Activated T-cell treated with anti-CD3 and anti-CD28 coated beads for 48 hours (primary cell): ENCODE data around the gene PUS3.
"Not testable (repeated sequence)": the region's sequence is repeated elsewhere in the genome, so short reads cannot be mapped to it uniquely, and the experiment has no call there.

ENCODE experiments used
- DNase-seq: peaks from one replicate; pipeline ENCODE4 v3.0.0-alpha.2; 2020; ENCODE audit warnings: low read depth

PUS3 gene

DNA sequence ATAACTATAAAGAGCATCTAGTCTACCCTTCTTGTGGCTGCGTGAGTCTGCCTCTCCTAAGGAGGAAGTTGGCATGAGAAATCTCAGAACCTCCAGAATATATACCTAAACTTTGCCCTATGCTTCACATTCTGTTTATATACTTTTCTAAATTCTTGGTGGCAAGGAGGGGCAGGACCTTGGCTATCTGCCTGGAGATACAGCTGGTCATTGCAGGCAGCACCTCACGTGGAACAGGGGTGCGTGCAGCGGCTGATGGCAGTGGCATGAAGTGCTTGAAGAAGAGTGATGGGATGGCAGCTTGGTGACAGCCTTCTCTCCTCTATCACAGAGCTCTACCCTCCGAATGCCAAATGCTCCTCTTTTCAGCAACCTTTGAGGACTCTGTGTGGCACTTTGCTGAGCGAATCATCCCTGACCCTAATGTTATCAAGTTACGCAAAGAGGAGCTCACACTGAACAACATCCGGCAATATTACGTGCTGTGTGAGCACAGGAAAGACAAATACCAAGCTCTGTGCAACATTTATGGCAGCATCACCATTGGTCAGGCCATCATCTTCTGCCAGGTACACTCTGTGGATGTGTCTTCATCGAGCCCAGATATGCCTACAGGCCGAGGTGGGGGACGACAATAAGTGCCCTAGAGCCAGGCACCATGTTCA is 13.8 kb upstream of the PUS3 start:
- DNase-seq: no peak

DNA sequence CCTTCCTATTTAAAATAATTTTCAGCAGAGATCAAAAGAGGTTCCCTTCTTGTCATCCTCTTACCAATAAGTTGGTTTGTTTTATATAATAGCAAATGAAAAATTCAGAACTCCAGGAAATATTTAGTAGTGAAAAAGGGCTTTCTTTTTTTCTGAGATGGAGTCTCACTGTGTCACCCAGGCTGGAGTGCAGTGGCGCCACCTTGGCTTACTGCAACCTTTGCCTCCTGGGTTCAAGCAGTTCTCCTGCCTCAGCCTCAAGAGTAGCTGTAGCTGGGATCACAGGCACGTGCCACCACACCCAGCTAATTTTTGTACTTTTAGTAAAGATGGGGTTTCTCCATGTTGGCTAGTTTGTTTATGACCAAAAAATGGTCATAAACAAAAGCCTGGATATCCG is 11.6 kb upstream of the PUS3 start:
- DNase-seq: not testable (repeated sequence)

DNA sequence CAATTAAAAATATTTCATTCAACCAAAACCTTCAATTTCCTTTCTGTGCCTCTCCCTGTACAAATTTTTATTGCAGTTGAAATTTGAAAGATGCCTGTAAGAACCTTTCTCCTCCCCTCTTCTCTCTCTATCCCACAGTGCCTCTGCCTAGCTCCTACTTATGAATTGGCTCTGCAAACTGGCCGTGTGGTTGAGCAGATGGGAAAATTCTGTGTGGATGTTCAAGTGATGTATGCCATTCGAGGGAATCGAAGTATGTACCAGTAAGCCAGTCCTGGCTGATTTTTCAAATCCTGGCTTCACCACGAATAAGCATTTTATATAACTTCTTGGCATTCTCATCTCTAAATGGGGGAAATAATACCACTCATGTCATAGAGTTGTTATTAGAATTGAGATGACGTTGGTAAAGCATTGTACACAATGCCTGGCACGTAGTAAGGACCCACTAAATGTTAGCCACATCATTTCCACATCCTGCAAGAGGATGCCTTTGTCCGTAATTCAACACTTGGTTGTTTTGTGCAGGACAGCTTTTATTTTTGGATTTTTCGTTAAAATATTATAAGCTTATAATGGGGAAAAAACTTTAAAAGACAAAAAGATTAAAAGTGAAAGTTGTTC is 7.3 kb upstream of the PUS3 start:
- no peak for DNase-seq

DNA sequence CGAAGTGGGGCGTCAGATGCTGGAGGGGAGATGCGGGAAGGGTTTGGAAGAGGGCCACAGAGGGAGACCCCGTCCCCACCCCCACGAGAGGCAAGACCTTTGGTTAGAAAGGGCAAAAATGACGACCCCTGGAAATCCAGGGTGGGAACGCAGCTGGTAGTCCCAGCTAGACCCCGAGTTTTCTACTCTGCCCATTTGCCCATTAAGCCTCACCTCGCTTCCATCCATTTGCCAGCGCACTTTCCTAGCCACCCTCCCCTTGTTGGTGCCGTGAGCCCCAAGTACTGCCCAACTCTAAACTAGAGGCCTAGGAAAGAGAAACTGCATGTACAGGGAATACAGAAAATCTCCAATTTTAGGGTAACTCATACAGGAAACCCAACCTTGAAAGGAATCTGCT is 1.7 kb upstream of the PUS3 start:
- DNase-seq: no peak

DNA sequence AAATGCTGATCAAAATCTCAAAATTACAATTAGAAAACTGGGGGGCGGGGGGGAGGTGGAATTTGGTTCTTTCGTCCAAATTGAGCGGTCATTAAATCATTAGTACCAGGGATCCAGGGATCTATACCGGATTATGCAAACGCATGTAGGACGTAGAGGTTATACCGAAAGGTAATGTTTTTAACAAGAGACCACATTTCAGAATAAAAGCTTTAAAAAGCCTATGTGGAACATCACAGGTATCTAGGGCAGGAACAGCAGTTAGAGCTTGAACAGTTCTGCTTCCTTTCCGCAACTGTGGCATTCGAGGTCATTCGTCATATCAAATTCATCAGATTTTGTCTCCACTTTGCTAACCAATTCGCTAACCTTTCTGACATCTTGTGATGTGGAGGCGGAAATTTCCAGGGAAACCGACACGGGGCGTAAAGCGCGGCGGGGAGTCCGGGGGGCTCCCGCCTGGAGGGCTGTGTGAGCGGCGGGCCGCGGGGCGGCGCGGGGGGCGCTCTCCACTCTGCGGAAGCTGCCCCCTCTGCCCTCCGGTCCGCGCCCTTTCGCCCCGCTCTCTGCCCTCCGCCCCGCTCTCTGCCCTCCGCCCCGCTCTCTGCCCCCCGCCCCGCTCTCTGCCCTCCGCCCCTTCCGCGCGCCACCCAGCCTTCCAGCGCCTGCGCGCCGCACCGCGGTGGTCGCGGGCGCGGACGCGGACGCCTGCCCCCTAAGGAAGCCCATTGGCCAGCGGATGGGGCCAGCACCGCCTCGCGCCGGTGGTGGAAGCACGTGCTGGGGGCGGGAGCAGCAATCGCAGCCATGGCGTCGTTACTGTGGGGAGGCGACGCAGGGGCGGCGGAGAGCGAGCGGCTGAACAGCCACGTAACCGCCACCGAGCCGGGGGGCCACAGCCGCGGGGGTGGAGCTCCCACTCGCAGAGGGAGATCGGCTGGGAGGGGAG is 979 bp upstream of the PUS3 start, which contains the start of gene DDX25:
TSS of gene DDX25 (plus strand) at position 798 of the 949 bp plus-strand sequence. CDS start at position 808, 10 bp downstream.
- DNase-seq: peak; percentile 17

DNA sequence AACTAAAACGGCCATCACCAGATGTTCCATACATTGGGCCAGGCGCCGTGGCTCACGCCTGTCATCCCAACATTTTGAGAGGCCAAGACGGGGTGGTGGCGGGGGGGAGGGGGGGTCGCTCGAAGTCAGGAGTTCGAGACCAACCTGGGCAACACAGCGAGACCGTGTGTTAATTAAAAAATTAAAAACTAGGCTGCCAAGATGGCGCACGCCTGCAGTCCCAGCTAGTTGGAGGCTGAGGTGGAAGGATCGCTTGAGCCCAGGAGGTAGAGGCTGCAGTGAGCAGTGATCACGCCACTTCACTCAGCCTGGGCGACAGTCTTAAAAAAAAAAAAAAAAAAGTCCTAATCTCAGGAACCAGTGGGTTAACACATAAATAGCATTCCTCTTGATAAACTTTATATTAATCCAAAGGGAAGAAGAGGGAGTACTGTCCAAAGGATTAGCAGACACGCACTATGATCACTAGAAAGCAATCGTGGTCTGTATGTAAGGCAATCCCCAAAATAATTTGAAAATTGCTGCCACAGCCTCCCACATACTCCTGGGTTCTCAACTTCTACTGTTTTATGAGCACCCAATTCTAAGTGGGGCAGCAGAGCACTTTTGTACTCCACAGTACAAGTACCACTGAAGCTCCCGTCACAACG is 604 bp downstream of the PUS3 start:
- no peak for DNase-seq

DNA sequence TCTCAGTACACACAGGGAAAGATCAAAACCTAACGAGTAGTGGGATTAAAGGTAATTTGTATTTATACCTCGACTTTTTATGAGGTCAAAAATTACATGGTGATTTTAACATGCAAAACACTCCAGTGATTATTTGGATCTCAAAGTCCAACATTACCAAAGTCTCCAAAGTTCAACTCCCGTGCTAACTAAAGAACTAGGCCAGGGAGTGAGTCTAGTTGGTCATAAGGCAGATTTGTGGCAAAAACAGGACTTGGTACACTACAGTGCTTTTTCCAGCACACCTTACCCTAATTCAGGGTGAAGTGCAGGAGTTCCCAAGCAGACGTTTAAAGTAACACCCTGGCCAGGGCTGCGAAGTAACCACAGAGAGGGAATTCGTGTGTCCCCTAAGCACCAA is 1.1 kb downstream of the PUS3 start:
- no peak for DNase-seq

DNA sequence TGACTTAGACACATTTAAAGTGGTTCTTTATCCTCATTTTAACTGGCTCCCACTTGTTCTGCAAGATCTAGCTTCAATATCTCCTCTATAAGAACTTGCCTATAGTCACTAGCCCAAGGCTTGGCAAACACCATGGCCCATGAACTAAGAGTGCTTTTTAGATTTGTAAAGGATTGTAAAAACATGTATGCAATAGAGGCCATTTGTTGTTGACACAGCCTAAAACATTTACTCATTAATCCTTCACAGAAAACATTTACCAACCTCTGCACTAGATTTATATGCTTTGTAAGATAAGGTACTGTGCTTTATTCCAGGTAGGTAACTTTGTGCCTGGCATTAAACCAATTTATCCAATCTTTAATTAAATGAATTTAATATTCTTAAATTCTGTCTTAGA is 10.0 kb downstream of the PUS3 start:
- no peak for DNase-seq

DNA sequence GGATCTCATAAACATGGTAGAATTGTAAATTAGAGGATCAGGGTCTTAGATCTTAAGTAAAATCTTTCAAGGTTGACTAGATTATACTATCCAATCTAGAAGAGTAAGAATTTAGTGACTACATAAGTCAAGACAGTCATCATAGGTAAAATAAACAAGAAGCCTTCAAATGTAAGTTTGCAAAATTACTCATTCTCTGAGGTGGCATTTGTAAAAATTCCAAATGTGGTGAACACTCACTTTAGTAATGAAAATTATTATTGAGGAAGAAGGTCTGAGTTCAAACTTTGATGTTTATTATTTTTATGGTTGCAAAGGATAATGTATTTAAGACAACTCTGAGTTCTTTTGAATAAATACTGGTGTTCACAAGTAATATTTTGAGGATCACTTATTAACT is 10.9 kb downstream of the PUS3 start:
- no peak for DNase-seq

DNA sequence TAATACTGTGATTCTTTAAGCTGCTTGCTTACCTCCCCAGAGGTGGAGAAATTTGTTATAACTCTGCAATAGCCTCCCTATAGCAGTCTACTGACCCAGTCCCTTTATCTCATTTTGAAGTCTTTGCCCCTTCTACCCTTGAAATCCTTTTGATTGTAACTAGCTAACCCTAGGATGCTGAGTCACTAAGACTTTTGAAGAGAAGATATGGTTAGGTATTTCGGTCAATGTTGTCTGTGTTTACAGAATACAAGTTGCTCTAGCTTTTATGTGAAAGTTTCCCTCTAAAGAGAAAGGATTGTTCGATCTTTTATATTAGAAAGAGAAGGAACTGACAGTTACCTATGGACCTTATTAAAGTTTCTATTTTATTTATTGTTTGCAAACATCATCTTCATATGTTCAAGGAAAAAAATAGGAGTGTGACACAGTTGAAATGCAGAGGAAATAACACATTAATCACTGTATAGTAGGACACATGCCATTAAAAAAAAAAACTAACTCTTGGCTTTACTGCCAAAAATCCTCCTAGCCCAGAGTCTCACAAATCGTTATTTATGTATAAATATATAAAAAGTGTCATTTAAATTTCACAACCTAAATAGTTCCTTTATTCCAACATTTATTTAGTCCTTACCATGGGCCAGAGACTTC is 12.4 kb downstream of the PUS3 start:
- no peak for DNase-seq

DNA sequence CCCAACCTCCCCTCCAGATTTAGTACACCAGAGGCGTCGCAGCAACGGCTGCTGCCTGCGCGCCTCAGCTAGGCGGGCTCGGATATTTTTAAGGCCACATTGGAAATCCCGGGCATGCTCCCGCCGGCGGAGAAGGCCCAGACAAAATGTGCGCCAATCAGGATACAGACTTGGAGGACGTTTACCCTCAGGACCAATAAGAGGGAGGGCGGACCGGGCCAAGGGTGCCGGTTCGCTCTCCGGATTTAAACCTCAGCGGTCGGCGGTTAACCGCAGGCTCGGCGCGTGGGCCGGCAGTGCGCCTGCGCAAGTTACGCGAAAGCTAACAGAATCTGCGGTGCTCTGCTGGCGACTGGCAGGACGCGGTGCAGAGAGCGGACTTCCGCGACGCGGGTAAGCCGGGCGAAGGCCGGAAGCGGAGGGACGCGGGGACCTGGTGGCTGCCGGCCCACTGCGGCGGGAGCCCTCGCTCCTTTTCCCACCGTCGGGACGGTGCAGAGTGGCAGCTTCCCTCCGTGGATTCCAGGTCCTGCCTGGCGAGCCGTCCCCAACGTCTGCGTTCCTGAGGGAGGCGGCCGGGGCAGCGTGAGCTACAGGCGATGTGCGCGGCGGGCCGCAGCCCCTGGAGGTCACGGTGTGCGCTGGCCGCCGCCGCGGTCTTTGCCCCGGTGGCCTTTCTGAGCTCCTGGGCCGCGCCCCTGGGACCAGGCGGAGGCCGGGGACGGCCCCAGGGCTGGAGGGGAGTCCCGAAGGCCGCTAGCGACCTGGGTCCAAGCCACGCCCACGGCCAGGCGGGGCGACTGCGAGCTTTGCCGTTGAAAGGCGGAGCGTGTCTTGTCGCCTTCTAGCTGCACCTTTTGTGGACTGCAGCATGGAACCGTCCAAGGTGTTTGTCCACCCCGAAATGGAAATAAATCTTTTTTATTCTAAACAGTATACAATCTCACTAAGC is 15.4 kb downstream of the PUS3 start, which contains the start of gene HYLS1:
TSS of gene HYLS1 (plus strand) at position 296 of the 952 bp plus-strand sequence. CDS start 11,701 bp downstream, outside the sequence.
- peak; percentile 97 for DNase-seq

DNA sequence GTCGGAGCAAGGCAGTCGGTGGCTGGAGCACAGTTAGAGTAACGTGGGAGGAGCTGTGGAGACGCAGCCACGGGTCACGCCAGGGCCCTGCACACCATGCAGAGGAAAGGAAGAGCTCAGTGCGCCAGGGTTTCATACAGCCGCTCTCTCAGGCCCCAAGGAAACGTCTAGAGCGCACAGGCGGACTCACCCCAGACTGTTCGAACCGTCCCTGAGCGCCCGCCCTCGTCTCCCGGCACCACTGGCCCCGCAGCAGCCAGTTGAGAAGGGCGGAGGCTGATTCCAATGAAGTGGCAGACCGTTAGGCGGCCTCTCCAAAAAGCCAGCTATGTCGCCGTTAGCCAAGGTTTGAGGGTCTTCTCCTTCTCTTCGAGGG is 16.0 kb downstream of the PUS3 start:
- DNase-seq: no peak

DNA sequence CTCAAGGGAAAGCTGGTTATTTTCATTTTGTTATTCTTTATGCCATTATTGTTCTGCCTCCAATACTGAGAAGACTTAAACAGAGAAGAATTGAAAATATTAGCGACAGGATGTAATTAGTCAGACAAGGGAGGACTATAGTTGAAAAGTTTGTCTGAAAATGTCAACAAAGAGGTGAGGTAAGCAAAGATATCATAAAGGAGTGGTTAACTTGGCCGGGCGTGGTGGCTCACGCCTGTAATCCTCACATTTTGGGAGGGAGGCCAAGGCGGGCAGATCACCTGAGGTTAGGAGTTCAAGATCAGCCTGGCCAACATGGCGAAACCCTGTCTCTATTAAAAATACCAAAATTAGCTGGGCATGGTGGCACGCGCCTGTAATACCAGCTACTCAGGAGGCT is 19.6 kb downstream of the PUS3 start:
- DNase-seq: no peak

DNA sequence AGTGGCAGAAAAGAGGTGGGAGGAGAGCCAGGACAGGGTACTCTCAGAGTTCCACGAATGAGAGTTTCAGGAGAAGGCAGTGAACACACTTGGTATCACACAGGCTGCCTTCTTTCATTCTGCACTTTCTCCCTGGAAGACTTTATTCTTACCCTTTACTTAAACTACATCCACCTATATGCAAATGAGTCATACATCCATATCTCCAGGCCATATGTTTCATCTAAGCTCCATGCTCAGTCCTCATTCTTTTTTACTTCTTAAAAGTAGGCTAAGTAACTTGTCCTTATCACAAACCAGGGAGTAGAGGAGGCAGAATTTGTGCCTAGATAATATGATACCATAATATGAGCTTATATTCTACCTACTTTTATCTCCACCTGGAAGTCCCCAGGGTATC is 21.7 kb downstream of the PUS3 start:
- no peak for DNase-seq

DNA sequence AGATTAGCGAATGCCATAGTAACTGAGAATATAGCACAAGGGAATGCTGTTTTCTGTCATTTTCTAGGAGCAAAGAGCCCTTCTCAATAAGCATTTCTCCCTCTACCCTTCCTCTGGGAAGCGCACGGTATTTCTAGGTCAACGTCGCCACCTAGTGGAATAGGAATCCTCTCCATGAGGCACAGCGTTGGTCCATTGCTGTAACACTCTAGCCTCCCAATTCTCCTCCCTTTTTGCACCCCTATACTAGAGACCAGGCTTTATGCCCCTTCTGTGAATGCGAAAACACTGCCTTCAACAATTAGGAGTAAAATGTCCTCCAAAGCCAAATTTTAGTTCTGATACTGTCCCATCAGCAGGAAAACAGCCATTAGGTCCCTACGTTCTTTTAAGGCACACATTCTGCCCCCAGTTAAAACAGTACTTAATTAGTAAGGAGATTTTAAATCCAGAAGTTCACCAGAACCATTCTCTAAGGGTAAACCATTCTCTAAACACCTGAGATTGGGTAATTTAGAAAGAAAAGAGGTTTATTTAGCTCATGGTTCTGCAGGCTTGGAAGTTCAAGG is 28.4 kb downstream of the PUS3 start:
- DNase-seq: peak; percentile 16

DNA sequence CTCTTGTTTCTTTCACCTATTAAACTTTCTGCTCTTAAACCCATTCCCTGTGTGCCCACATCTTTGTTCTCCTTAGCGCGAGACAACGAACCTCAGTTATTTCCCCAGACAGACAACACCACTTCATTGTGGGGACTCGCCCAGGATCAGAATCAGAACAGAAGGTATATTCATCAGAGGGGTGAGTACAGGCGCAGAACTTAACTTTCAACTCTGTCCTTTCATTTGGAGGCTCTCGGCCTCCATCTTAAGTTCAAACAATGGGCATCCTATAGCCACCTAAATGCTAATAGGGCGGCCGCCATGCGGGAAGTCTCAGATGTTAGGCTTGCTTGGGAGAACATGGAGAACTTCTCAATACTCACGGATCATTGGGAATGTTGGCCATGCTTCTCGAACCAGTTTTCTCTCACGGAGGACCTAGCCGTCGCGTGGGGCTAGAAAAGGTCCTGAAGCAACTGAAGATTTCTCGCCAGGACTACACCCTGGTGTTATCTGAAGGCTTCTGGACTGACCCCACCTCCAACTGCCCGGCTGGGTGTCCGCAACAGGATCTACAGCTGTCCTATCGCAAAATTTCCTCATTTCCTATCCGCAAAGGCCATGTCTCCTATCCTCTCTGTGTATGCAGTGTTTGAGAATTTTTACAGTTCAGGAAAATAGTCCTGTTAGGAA is 29.0 kb downstream of the PUS3 start:
- DNase-seq: no peak

DNA sequence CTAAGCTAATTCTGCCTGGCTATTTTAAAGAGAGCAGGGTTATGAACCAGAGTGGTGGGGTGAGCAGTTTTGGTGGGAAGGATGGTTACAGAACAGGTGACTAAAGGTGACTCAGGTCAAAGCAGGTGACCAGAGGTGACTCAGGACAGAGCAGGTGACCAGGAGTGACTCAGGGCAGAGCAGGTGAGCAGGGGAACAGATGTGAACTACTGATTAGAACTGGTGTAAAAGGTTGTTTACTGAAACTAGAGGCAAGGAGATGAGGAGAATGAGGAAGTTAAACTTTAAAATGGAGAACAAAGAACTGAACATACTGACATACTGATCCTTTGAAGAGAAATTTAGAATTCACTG is 30.9 kb downstream of the PUS3 start:
- DNase-seq: no peak

DNA sequence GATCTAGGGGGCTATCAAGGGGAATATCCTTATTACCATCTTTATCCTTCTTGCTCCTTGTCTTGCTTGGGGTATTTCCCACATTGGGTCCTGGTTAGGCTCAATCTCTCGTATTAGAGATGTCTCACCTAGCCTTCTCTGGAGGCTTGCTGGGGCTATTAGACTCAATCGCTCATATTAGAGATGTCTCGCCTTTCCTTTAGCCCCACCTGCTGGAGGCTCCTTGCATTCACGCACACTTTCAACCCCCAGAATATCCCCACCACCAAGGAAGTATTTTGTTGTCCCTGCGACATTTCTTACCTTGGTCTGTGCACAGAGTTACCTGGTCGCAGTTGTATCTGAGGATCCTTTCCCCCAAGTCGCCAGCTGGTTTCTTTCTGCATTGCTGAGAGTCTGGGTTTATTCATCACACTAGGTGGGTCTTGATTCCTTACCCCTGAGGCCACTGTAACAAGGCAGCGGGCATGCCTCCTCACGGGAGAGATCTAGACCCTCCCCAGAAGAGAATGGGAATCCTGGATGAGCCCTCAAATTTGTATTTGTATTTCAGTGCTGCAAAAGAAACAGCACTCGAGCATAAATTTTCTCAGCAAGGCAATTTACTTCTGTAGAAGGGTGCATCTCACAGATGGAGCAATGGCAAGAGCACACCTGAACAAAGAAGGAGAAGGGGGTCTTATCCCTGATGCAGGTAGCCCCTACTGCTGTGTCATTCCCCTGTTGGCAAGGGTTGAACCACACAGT is 31.4 kb downstream of the PUS3 start:
- peak; percentile 20 for DNase-seq

DNA sequence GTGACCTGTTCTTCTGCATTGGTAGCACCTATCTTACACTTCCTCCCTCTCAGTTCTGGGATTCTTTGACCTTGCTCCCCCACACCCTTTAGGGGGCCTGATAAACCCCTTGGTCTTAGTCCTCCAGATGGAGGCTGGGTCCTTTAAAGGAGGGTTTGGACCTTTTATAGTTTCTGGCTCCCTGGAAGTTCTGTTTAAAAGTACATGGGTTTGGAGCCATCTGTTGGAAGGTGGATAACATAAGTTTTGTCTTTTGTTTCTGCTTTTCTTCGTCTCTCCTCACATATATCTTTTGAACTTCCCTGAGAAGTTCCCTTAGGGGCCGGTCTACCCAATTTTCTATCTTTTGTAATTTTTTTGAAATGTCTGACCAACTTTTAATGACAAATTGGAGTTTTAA is 33.5 kb downstream of the PUS3 start:
- no peak for DNase-seq
